ENCODE data around the gene PTCH1. TPM values are rescaled to one million over a fixed set of nuclear protein-coding genes. Genes with fewer than 3 reads are reported as not detected.

The PTCH1 gene
- total RNA-seq, 2 experiments from 2014 or later, result 3.4 to 4.0 TPM

DNA sequence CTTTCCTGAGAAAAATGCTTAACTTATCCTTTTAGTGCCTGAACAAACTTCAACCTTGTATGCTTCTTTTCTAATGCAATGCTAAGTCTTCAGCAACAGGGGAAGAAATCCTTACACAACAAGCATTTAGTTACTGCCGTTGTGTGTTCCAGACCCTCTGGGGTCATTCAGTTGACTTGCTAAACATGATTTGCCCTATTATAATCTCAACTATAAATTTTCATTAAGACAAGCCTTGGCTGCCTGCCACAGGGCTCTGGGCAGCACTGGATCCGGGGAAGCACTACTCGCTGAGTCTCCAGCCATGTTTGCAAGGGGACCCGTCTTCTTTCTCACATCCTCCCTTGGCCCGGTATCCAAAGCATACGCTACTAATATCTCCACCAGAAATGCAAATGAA is 58.1 kb downstream of the PTCH1 start:
- no peak overlapping the region for H3K27ac Mint-ChIP-seq
- CTCF ChIA-PET, result interaction anchor here (0.7 kb wide), 1 partner anchor 38 kb away, joined by 3 read pairs; no protein-coding TSS in a partner anchor
- DNase-seq, result no peak
- intact Hi-C loops (cut with micrococcal nuclease), result no loop called here
- H3K9me3 Mint-ChIP-seq, result no peaks in the 10 kb centered on the region
- H3K27me3 Mint-ChIP-seq (ENCODE audit: low read depth), result no peaks in the 10 kb centered on the region
- H3K4me3 Mint-ChIP-seq, result no peak overlapping the region
- peaks cover 6% of the 10 kb centered on the region for H3K36me3 Mint-ChIP-seq (ENCODE audit: low read depth)
- H3K4me1 Mint-ChIP-seq (ENCODE audit: low read depth), result peaks cover 26% of the 10 kb centered on the region

DNA sequence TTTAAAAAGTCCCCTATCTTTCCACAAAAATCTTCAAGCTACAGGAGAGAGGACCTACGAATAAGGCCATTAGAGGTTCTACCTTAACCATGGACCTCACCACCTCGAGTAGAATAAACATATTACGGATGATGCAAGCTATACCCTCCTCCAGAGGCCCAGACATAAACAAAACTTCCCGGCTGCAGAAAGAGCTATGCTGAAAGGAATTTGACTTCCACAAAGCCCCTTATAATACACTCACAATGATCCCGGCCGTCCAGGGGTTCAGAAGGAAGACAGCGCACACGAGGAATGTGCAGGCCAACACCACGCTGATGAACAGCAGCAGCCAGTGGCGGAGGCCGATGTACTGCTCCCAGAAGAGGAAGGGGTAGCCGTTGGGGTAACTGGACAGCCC is 59.0 kb downstream of the PTCH1 start:
- Mint-ChIP-seq H3K9me3 (no peaks in the 10 kb centered on the region), H3K27me3 (ENCODE audit: low read depth) (no peaks in the 10 kb centered on the region), H3K4me3 (no peak overlapping the region), H3K36me3 (ENCODE audit: low read depth) (peaks cover 6% of the 10 kb centered on the region), H3K4me1 (ENCODE audit: low read depth) (peaks cover 19% of the 10 kb centered on the region), H3K27ac (no peak overlapping the region)
- intact Hi-C loops (cut with micrococcal nuclease), result no loop called here
- DNase-seq, result no peak
- CTCF ChIA-PET, result interaction anchor here (0.7 kb wide), 1 partner anchor 37 kb away, joined by 3 read pairs; no protein-coding TSS in a partner anchor

DNA sequence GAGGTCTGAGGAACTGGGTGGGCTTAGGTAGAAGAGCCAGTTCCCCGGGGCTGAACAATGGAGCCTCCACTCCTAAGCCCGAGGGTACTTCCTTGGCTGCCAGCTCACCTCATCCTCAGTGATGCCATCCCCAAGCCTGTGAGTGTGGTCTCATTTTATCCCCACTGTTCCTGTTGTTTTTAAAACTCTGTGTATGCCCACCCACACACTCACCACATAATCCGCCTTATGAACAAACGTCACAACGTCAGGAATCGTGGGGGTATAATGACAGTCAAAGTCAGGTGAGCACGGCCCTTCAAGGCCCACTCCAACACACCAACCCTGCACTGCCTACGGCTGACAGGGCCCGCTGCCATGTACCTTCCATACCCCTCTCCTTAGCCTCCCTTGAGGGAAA is 61.1 kb downstream of the PTCH1 start:
- H3K4me1 Mint-ChIP-seq (ENCODE audit: low read depth), result no peaks in the 10 kb centered on the region

DNA sequence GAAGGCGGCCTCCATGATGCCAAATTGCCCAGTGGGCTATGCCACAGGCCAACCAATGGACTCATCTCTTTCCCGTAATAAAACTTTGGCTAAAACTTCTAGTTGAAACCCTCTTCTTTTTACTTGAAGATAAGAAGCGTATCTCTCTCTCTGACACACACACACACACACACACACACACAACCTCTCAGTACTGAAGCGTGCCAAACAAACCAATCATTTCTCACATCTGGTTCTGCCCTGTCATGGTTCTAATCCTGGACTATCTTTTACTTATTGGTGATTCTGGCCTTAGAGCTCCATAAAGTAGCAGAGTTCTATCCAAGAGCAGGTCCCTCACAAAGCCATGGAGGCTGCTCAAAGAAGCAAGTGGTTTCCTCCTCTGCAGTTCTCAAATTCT is 64.6 kb downstream of the PTCH1 start:
- CTCF ChIA-PET, result interaction anchor here (0.7 to 1.1 kb wide), 2 partner anchors 68 to 145 kb away, joined by 3 to 4 read pairs; no protein-coding TSS in a partner anchor
- intact Hi-C loops (cut with micrococcal nuclease), result no loop called here
- H3K9me3 Mint-ChIP-seq, result no peaks in the 10 kb centered on the region
- H3K36me3 Mint-ChIP-seq (ENCODE audit: low read depth), result peaks cover 11% of the 10 kb centered on the region
- no peaks in the 10 kb centered on the region for H3K4me1 Mint-ChIP-seq (ENCODE audit: low read depth)
- no peak overlapping the region for H3K27ac Mint-ChIP-seq
- DNase-seq, result no peak
- H3K27me3 Mint-ChIP-seq (ENCODE audit: low read depth), result no peaks in the 10 kb centered on the region
- no peak overlapping the region for H3K4me3 Mint-ChIP-seq

More for the DNA sequence above, 61.1 kb downstream of the PTCH1 start:
- Mint-ChIP-seq H3K36me3 (ENCODE audit: low read depth) (peaks cover 10% of the 10 kb centered on the region), H3K27ac (no peak overlapping the region), H3K9me3 (no peaks in the 10 kb centered on the region), H3K4me3 (no peak overlapping the region), H3K27me3 (ENCODE audit: low read depth) (no peaks in the 10 kb centered on the region)
- CTCF ChIA-PET, result no interaction called here
- no peak for DNase-seq
- intact Hi-C loops (cut with micrococcal nuclease), result no loop called here

DNA sequence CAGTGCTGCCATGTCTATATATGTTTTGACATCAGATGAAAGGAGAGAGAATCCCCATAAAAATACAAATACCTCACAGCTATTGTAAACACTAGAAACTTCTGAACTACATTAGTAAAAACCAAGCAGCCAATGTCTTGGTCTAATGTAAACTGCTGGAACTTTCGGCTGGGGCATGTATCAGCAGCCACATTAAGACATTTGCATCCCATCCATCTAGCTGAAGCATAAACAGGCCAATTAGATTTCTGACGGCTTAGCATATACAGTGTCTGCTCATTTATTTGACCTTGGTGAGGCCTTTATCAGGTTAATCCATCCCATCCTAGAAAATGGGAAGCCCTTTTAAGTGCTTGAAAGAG is 65.7 kb downstream of the PTCH1 start:
- Mint-ChIP-seq H3K27ac (no peak overlapping the region), H3K4me3 (no peak overlapping the region), H3K27me3 (ENCODE audit: low read depth) (no peaks in the 10 kb centered on the region), H3K36me3 (ENCODE audit: low read depth) (peaks cover 13% of the 10 kb centered on the region), H3K9me3 (no peaks in the 10 kb centered on the region), H3K4me1 (ENCODE audit: low read depth) (peaks cover 4% of the 10 kb centered on the region)
- intact Hi-C loops (cut with micrococcal nuclease), result no loop called here
- CTCF ChIA-PET, result no interaction called here
- no peak for DNase-seq

DNA sequence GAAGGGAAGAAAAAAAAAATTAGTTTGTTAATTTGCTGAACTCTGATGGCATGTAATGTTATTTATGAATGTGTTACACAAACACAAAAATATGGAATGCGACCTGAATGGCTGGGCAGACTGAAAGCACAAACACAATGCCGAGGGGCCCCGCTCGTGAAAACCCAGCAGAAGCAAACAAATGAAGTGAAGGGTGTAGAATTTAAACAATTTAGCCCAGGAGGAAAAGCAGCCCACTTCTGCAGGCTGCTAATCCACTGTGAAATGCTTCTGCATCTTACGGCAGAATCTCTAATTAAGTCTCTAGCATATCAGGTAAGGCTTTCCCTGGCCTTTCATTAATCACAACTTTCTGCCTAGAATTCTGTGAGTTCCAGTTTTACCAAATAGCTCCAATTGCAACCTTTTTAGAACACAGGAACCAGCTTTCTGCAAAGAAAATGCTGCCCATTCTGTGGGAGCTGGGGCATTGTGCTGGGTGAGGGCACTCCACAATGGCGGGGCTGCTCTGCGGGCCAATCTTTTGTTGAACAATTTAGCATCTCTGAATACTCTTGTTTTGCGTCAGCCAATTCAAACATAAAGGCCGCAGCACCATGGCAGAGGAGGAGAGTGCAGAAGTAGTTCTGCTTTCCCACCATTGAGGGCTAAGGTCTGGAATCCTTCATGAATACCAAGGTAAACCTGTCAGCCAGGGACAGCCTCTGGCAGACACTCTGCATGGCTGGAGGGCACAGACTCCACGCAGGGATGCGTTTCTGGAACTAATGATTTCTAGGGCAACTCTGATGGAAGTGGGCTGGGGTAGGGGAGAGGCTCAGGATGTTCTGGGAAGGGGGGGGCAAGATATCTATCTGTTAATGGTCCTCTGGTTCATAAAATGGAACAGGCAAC is 66.4 kb downstream of the PTCH1 start:
- Mint-ChIP-seq H3K4me1 (ENCODE audit: low read depth) (peaks cover 5% of the 10 kb centered on the region), H3K4me3 (no peak overlapping the region), H3K36me3 (ENCODE audit: low read depth) (peaks cover 13% of the 10 kb centered on the region), H3K27me3 (ENCODE audit: low read depth) (no peaks in the 10 kb centered on the region), H3K27ac (no peak overlapping the region), H3K9me3 (no peaks in the 10 kb centered on the region)
- CTCF ChIA-PET, result no interaction called here
- intact Hi-C loops (cut with micrococcal nuclease), result no loop called here
- DNase-seq, result no peak

DNA sequence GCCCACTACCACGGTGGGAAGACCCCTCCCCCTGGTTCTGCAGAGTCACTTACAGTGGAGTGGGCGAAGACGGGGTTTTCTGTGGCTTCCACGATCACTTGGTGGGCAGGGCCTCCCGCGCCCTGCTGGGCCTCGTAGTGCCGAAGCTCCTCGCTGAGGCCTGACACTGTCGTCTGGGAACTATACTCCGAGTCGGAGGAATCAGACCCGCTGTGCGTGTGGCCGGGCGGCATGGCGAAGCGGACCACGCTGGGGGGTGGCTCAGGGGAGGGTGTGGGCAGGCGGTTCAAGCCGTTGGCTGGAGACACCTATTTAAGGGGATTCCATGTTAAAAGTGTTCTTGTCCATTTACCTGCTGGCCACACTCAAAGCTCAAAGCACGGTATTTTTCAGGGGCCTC is 67.8 kb downstream of the PTCH1 start:
- CTCF ChIA-PET, result no interaction called here

DNA sequence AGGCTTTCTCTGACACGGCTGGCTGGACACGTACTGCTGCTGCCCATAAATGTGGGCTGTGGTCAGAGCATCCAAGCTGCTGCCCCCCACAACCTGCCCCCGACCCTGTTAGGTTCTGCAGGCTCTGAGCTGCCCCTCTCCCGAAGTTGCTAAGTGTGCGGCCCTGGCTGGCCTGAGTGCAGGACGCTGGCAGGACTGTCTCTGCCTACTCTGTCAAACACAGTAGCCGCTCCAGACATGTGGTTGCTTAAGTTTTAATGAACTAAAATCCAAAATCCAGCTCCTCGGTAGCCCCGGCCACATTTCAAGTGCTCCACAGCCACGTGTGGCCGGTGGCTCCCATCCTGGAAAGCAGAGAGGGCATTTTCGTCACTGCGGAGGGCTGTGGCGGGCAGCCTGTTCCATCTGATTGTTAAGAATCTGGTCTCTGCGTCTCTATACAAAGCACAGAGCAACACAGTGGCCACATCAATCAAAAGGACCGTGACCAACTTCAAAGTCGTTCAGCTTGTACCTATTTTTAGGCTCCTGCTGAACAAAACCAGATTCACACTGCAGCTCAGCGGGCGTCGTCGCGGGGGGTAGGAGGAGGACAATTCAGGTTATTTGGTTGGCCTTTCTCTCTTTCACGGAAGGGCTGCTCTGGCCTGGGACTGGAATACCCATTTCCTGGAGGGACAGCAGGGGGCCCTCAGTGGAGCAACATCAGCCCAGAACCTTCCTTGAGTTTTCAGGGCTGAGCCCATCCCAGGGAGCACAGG is 68.9 kb downstream of the PTCH1 start:
- H3K27ac Mint-ChIP-seq, result no peak overlapping the region
- no peak overlapping the region for H3K4me3 Mint-ChIP-seq
- CTCF ChIA-PET, result interaction anchor here (0.7 kb wide), 1 partner anchor 754 kb away, joined by 5 read pairs; no protein-coding TSS in a partner anchor
- peaks cover 5% of the 10 kb centered on the region for H3K4me1 Mint-ChIP-seq (ENCODE audit: low read depth)
- no peaks in the 10 kb centered on the region for H3K9me3 Mint-ChIP-seq
- H3K27me3 Mint-ChIP-seq (ENCODE audit: low read depth), result no peaks in the 10 kb centered on the region
- peaks cover 9% of the 10 kb centered on the region for H3K36me3 Mint-ChIP-seq (ENCODE audit: low read depth)
- DNase-seq, result no peak
- intact Hi-C loops (cut with micrococcal nuclease), result no loop called here

More for the DNA sequence above, 67.8 kb downstream of the PTCH1 start:
- no peak for DNase-seq
- Mint-ChIP-seq H3K27ac (no peak overlapping the region), H3K27me3 (ENCODE audit: low read depth) (no peaks in the 10 kb centered on the region), H3K4me3 (no peak overlapping the region), H3K36me3 (ENCODE audit: low read depth) (peaks cover 13% of the 10 kb centered on the region), H3K9me3 (no peaks in the 10 kb centered on the region), H3K4me1 (ENCODE audit: low read depth) (peaks cover 5% of the 10 kb centered on the region)
- intact Hi-C loops (cut with micrococcal nuclease), result no loop called here

DNA sequence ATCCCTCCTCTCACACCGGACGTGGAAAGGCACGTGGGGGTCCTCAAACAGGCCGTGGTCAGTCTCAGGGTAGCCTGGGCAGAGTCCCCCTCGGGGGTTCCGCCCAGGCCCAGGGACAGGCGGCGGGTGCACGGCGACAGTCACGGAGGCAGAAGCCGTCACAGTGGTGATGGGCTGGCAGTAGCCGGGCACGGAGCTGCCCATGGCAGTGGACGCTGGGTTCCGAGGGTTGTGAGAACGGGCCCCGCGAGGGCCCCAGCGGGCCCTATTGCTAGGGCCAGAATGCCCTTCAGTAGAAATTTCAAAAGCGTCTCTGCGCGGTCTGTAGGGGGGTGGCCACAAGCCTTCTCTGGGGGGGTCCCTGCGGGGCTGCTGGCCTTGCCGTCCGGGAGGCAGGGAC is 69.8 kb downstream of the PTCH1 start:
- no peak for DNase-seq
- no peaks in the 10 kb centered on the region for H3K9me3 Mint-ChIP-seq
- no peak overlapping the region for H3K27ac Mint-ChIP-seq
- CTCF ChIA-PET, result no interaction called here
- intact Hi-C loops (cut with micrococcal nuclease), result no loop called here
- H3K4me1 Mint-ChIP-seq (ENCODE audit: low read depth), result peaks cover 5% of the 10 kb centered on the region
- H3K4me3 Mint-ChIP-seq, result no peak overlapping the region
- H3K27me3 Mint-ChIP-seq (ENCODE audit: low read depth), result no peaks in the 10 kb centered on the region
- H3K36me3 Mint-ChIP-seq (ENCODE audit: low read depth), result peaks cover 5% of the 10 kb centered on the region

DNA sequence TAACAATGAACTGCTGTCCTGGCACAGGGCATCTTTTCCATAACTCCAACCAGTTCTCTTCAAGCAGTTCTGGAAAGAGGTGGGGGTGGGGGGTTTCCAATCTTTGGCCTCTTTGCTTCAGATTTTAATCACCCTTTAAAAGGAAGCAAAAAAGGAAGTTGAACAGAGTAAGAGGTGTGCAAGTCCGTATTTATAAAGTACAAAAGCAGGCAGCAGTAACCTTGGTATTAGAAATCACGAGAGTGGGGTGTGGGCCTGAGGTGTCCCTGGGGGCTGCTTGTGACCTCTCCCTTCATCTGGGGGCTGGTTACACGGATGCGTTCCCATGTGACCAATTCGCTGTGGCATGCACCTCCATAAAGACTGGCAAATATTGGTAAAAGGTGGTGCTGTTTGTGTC is 70.5 kb downstream of the PTCH1 start:
- Mint-ChIP-seq H3K4me3 (no peak overlapping the region), H3K36me3 (ENCODE audit: low read depth) (peaks cover 5% of the 10 kb centered on the region), H3K4me1 (ENCODE audit: low read depth) (peaks cover 5% of the 10 kb centered on the region), H3K27ac (no peak overlapping the region), H3K27me3 (ENCODE audit: low read depth) (no peaks in the 10 kb centered on the region), H3K9me3 (no peaks in the 10 kb centered on the region)
- no peak for DNase-seq
- intact Hi-C loops (cut with micrococcal nuclease), result no loop called here
- CTCF ChIA-PET, result no interaction called here

DNA sequence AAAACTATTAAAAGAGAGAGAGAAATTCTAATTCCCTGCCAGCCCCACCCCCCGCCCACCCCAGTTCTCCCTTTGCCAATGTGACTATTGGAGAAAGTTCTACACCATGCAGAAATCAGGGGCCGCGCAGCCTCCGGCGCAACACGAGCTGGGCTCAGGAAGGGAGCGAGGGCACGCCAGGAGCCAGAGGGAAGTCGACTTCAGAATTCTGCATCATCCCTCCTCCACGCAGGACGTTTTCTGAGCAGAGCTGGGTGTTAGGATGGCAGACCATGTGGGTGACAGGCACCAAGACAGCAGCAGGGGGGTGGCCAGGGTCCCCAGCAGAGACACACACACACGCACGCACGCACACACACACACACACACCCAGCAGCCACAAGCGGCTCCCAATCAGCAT is 72.6 kb downstream of the PTCH1 start:
- H3K4me1 Mint-ChIP-seq (ENCODE audit: low read depth), result peaks cover 5% of the 10 kb centered on the region
- H3K4me3 Mint-ChIP-seq, result no peak overlapping the region
- intact Hi-C loops (cut with micrococcal nuclease), result no loop called here
- H3K36me3 Mint-ChIP-seq (ENCODE audit: low read depth), result peaks cover 1% of the 10 kb centered on the region
- no peak for DNase-seq
- H3K27ac Mint-ChIP-seq, result no peak overlapping the region
- no peaks in the 10 kb centered on the region for H3K9me3 Mint-ChIP-seq
- no peaks in the 10 kb centered on the region for H3K27me3 Mint-ChIP-seq (ENCODE audit: low read depth)
- CTCF ChIA-PET, result no interaction called here

DNA sequence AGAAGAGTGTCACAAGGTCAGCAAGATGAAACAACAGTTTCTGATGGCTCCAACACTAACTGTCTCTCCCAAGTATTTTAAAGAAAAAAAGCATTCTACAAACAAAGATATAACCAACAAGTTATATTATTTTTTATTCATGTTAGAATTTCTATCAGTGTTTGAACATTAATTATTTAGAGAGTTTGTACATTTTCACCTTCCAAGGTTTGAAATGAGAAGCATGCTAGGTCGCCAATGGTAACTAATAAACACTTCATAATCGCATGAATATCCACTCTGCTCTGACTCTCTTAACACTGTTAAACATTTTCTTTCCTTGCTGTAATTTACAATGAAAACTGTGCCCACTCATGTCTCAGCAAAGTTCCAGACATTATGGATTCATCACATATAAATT is 73.5 kb downstream of the PTCH1 start:
- Mint-ChIP-seq H3K27me3 (ENCODE audit: low read depth) (no peaks in the 10 kb centered on the region), H3K4me3 (no peak overlapping the region), H3K36me3 (ENCODE audit: low read depth) (peaks cover 1% of the 10 kb centered on the region), H3K4me1 (ENCODE audit: low read depth) (peaks cover 5% of the 10 kb centered on the region), H3K9me3 (no peaks in the 10 kb centered on the region), H3K27ac (no peak overlapping the region)
- CTCF ChIA-PET, result no interaction called here
- intact Hi-C loops (cut with micrococcal nuclease), result no loop called here
- DNase-seq, result no peak
